ENCODE data around the gene GYPE. TPM values are rescaled to one million over a fixed set of nuclear protein-coding genes. Genes with fewer than 3 reads are reported as not detected.

Gene GYPE
- total RNA-seq, result 0.32 and 1.3 TPM in 2 replicates

GRCh38 chr4:143905440-143905839 is at the start of gene GYPE:
TSS of gene GYPE (minus strand) at chr4:143905559. CDS start at chr4:143905507, 52 bp downstream.

Other genes with a start within 250 kb of the GYPE start
- gene FREM3, start 204.9 kb downstream of the GYPE start, total RNA-seq, result not detected in 2 replicates
- gene GYPB, start 113.8 kb upstream of the GYPE start, total RNA-seq, result not detected in 2 replicates
- gene GYPA, start 235.2 kb upstream of the GYPE start, total RNA-seq, result not detected in 2 replicates